Hepatocyte (in vitro differentiated cells): ENCODE measurements around the gene VWA5B1.

ENCODE experiments used
- EZH2 ChIP-seq: fragments of 200-600 bp; sonication (generic); IDR thresholded peaks from 2 replicates; pipeline ENCODE4 v1.6.1; 2016; ENCODE audit warnings: antibody characterized with exemption, mild to moderate bottlenecking, borderline replicate concordance
- TF ChIP-seq, protein P1 (sequence below): fragments of 200-600 bp; sonication (generic); IDR thresholded peaks from 2 replicates; pipeline ENCODE4 v1.5.1; 2016; ENCODE audit warnings: antibody characterized with exemption, mild to moderate bottlenecking; ENCODE audit not compliant: poor library complexity

DNA sequence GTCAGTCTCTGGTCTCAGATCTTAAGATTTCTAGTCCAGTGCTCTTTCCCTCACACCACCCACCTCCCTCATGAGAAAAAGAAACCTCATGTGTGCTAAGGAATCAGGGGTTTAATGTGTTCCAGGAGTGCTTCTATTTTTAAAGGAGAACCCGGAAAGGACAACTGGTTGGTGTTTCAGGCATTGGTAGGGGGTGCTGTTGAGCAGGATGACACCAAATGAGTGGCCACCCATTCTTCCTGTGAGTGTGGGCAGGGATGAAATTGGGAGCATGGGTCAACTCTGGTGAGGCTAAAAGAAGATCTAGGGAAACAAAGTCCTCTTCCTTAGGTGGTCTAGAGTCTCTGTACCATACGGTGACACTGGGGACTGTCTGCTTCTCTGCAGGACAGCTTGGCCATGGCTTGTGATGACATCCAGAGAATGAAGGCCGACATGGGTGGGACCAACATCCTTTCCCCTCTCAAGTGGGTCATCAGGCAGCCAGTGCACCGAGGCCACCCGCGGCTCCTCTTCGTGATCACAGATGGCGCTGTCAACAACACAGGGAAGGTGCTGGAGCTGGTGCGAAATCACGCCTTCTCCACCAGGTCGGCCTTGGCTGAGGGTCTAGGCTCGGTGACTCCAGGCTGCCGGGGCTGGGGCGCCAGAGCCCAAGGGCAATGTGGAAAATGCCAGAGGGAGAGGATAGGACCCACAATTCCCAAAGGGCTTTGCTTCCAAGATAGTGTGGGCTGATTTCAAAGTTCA is 39.3 kb downstream of the VWA5B1 start:
- TF ChIP-seq, protein P1, sequence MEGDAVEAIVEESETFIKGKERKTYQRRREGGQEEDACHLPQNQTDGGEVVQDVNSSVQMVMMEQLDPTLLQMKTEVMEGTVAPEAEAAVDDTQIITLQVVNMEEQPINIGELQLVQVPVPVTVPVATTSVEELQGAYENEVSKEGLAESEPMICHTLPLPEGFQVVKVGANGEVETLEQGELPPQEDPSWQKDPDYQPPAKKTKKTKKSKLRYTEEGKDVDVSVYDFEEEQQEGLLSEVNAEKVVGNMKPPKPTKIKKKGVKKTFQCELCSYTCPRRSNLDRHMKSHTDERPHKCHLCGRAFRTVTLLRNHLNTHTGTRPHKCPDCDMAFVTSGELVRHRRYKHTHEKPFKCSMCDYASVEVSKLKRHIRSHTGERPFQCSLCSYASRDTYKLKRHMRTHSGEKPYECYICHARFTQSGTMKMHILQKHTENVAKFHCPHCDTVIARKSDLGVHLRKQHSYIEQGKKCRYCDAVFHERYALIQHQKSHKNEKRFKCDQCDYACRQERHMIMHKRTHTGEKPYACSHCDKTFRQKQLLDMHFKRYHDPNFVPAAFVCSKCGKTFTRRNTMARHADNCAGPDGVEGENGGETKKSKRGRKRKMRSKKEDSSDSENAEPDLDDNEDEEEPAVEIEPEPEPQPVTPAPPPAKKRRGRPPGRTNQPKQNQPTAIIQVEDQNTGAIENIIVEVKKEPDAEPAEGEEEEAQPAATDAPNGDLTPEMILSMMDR, result no peak
- no peak for TF ChIP-seq EZH2
